ENCODE measurements around the gene LCN12.

LCN12 gene

DNA sequence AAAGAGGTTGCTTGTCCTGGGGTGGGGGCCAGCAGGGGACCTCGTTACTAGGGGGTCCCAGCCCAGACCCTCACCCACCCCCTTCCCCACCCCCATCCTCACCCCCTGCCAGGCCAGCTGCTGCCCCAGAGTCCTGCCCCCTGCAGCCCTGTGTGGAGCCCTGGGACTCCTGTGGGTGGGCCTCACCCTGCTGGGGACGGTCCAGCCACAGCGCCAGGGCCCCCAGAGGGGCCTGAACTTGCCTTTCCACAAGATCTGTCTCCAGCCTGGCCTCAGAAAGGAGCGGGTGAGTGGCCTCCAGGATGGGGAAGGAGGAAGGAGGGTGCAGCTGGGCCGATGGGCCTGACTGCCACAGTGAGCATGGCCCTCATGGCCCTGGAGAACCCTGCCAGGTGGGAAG, 17.7 kb downstream of the LCN12 start:
- H3K4me2 ChIP-seq (ENCODE audit: low read length), result no peak overlapping the region
- H3K79me2 ChIP-seq, result no peaks in the 10 kb centered on the region
- TF ChIP-seq CTCF (IDR thresholded peaks at IDR 0.05), result no peak
- H3K4me1 ChIP-seq, result no peaks in the 10 kb centered on the region
- H3K27ac ChIP-seq, result no peak overlapping the region
- no peaks in the 10 kb centered on the region for H3K36me3 ChIP-seq (ENCODE audit: control insufficient read depth, insufficient read depth, low read length)
- no peak overlapping the region for H2AFZ ChIP-seq
- no peak overlapping the region for H3K9ac ChIP-seq
- no peaks in the 10 kb centered on the region for H3K27me3 ChIP-seq (ENCODE audit: control insufficient read depth, insufficient read depth, low read length)
- H3K9me3 ChIP-seq (ENCODE audit: control insufficient read depth, low read length), result no peaks in the 10 kb centered on the region
- H3K4me3 ChIP-seq (ENCODE audit: low read depth, low read length), result no peak overlapping the region

GRCh38 chr9:136970361-136970760, 18.3 kb downstream of the LCN12 start:
- no peak overlapping the region for H3K9ac ChIP-seq
- H3K27me3 ChIP-seq (ENCODE audit: control insufficient read depth, insufficient read depth, low read length), result no peaks in the 10 kb centered on the region
- H3K9me3 ChIP-seq (ENCODE audit: control insufficient read depth, low read length), result no peaks in the 10 kb centered on the region
- no peak overlapping the region for H2AFZ ChIP-seq
- no peaks in the 10 kb centered on the region for H3K4me1 ChIP-seq
- no peak overlapping the region for H3K27ac ChIP-seq
- no peaks in the 10 kb centered on the region for H3K36me3 ChIP-seq (ENCODE audit: control insufficient read depth, insufficient read depth, low read length)
- TF ChIP-seq CTCF (IDR thresholded peaks at IDR 0.05), result no peak
- no peak overlapping the region for H3K4me3 ChIP-seq (ENCODE audit: low read depth, low read length)
- H3K79me2 ChIP-seq, result no peaks in the 10 kb centered on the region
- H3K4me2 ChIP-seq (ENCODE audit: low read length), result no peak overlapping the region

DNA sequence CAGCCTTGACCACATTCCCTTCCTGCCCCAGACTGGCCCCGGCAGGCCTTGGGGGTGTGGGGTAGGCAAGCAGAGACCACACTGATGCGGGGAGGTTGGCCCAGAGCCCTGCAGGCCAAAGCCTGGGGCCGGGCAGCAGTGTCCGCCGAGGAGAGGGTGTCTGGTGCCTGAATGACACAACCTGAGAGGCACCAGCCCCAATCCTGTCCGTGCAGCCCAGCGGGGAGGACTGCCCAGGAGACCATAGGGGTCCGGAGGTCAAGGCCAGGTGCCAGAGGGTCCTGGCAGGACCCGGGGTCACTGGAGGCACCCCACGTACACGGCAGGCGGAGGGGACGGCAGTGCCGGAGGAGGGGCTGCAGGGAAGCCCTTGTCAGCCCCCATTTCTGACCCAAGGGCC, 19.7 kb downstream of the LCN12 start:
- Histone ChIP-seq H2AFZ (no peak overlapping the region), H3K36me3 (ENCODE audit: control insufficient read depth, insufficient read depth, low read length) (no peaks in the 10 kb centered on the region), H3K4me1 (no peaks in the 10 kb centered on the region), H3K9me3 (ENCODE audit: control insufficient read depth, low read length) (no peaks in the 10 kb centered on the region), H3K79me2 (no peaks in the 10 kb centered on the region), H3K27me3 (ENCODE audit: control insufficient read depth, insufficient read depth, low read length) (no peaks in the 10 kb centered on the region), H3K27ac (no peak overlapping the region), H3K4me2 (ENCODE audit: low read length) (no peak overlapping the region), H3K4me3 (ENCODE audit: low read depth, low read length) (no peak overlapping the region), H3K9ac (no peak overlapping the region)
- no peak for TF ChIP-seq CTCF (IDR thresholded peaks at IDR 0.05)

GRCh38 chr9:136972335-136972734, 20.3 kb downstream of the LCN12 start:
- Histone ChIP-seq H2AFZ (no peak overlapping the region), H3K36me3 (ENCODE audit: control insufficient read depth, insufficient read depth, low read length) (no peaks in the 10 kb centered on the region), H3K9me3 (ENCODE audit: control insufficient read depth, low read length) (no peaks in the 10 kb centered on the region), H3K4me2 (ENCODE audit: low read length) (no peak overlapping the region), H3K27ac (no peak overlapping the region), H3K9ac (no peak overlapping the region), H3K27me3 (ENCODE audit: control insufficient read depth, insufficient read depth, low read length) (no peaks in the 10 kb centered on the region), H3K4me3 (ENCODE audit: low read depth, low read length) (no peak overlapping the region), H3K4me1 (no peaks in the 10 kb centered on the region), H3K79me2 (no peaks in the 10 kb centered on the region)
- no peak for TF ChIP-seq CTCF (IDR thresholded peaks at IDR 0.05)

GRCh38 chr9:136972743-136973142, 20.7 kb downstream of the LCN12 start:
- no peak overlapping the region for H3K4me3 ChIP-seq (ENCODE audit: low read depth, low read length)
- H2AFZ ChIP-seq, result no peak overlapping the region
- no peak overlapping the region for H3K27ac ChIP-seq
- H3K27me3 ChIP-seq (ENCODE audit: control insufficient read depth, insufficient read depth, low read length), result no peaks in the 10 kb centered on the region
- H3K4me2 ChIP-seq (ENCODE audit: low read length), result no peak overlapping the region
- no peak for TF ChIP-seq CTCF (IDR thresholded peaks at IDR 0.05)
- H3K36me3 ChIP-seq (ENCODE audit: control insufficient read depth, insufficient read depth, low read length), result no peaks in the 10 kb centered on the region
- no peak overlapping the region for H3K9ac ChIP-seq
- no peaks in the 10 kb centered on the region for H3K9me3 ChIP-seq (ENCODE audit: control insufficient read depth, low read length)
- no peaks in the 10 kb centered on the region for H3K79me2 ChIP-seq
- no peaks in the 10 kb centered on the region for H3K4me1 ChIP-seq

Measured in parathyroid adenoma (tissue), 2 donors.